Jurkat, Clone E6-1 (cell line): ENCODE data around the gene BHLHE23.
A peak's percentile ranks its signal among the peaks of the same experiment; 100 is the strongest.

Source experiments
- DNase-seq: peaks from one replicate; pipeline ENCODE4 v3.0.0-alpha.2; 2011; ENCODE audit warnings: low read depth, low spot score
- H3K4me3 ChIP-seq: 2 replicates; pipeline ENCODE4 v1.5.1; 2011; ENCODE audit warnings: mild to moderate bottlenecking, low read length, control low read depth, moderate library complexity

The BHLHE23 gene

DNA sequence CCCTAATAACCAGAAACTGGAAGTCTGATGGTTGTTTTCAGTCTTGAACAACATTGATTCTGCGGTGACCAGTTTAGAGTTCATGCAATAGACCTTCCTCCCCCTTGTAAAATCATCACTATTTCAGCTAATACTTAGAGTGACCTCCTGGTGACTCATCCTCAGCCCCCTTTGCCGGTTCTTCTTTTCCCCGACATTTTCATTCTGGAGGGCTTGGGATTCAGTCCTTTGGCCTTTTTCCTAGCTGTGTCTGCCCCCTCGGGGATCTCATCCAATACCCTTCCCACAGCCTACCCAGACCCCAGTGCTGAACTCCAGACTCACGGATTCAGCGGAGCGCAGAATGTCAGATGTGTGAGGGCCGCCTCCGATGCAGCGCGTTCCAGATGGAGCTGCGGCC is 7.5 kb upstream of the BHLHE23 start:
- no peak overlapping the region for H3K4me3 ChIP-seq

DNA sequence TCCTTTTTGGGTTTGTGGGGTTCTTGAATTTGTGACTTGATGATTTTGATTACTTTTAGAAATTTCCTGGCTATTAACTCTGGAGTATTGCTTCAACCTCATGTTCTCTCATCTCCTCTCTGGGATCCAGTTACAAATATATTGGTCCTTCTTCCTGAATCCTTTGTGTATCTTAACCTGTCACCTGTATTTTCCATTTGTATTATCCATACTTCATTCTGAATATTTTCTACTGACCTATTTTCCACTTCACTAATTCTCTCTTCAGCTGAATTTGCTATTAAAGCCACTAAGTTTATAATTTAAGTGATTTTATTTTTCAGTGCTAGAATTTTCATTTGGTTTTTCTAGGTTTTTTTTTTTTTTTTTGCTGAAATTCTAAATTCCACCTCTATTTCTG is 6.4 kb upstream of the BHLHE23 start:
- no peak overlapping the region for H3K4me3 ChIP-seq
- DNase-seq: no peak

More for the DNA sequence above, 7.5 kb upstream of the BHLHE23 start:
- DNase-seq: no peak

DNA sequence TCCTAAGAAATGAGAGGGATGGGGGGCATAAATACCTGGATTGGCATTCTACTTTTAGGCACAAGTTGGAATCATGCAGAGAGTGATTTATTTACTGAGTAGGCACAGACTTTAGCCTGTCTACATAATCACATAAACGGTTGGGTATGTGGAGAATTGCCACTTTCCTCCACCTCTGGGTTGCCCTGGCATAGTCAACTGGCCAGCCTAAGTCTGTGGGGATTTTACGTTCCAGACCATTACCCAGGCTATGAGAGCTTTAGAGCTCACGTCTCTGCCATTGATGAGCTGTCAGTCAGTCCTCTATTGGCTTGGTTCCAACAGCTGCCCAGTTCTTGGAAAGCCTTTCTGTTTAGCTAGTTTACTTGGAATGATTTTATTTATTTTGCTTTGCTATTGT is 5.0 kb upstream of the BHLHE23 start:
- no peak for DNase-seq
- no peak overlapping the region for H3K4me3 ChIP-seq

DNA sequence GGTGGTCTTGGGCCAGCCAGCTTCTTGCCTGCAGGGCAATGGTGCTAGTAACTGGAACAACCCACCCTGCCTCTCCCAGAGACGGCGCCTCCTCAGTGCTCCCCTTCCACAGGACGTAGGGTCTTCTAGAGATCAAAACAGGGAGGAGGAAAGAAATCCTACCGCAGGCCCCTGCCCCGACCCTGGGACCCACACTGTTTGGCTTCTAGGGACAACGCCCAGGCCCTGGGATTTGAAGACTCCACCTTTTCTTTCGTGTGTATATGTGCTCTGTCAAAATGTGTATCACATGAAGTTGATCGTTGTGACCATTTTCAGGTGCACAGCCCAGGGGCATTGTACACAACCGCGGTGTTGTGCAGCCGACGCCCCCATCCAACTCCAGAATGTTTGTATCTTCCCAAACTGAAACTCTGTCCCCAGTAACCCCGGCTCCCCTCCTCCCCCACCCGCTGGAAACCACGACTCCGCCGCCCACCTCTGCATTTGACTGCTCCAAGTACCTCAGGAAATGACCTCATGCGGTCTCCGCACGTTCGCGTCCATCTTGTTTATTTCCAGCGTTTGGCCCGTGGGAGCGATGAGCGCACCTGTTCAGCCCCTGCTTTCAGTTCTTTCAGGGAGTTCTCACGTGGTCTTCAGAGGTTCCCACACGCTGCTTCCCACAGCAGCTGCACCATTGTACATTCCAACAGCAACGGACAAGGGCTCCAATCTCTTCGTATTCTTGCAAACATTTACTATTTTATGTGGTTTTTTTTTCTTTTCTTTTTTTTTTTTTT is 3.4 kb upstream of the BHLHE23 start:
- DNase-seq: peak; percentile 100
- H3K4me3 ChIP-seq: peak overlapping the region; percentile 83

DNA sequence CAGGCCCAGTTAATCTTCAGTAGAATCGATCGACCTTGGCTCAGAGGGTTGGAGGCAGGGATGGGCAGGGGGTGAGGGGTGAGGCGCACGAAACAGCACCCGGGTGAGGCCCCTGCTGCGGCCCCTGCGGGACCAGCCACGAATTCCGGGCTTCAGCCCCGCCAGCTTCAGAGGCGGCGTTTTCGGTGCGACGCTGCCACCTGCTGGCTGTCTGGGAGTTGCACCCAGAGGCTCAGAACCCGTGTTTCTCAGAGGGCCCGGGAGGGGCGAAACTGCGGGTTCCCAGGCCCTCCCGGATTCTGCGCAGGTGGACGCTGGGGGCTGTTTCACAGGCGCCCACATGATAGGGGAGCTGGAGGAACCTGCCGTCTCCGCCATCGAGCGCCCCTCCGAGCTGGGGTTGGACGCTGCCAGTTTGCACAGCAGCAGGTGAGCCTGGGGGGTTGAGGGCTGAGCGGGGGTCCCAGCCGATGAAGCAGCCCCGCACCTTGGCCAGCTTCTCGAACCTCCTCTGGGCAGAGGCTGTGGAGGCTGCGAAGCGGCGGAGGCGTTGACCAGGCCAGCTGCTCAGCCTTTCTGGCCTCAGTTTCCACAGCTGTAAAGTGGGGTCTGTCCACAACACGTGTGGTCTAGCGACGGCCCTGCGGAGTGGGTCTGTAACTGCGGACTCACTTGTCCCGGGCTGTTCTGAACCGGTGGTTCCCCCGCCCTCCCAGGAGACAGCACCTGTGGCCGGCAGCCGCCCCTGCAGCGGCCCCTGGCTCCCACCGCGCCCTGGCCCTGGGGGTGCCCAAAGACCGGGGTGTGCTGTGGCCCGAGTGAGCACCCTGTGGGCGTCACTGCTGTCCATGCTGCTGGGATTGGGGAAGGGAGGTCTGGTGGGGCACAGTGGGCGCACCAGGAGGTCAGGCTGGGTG is 2.5 kb upstream of the BHLHE23 start:
- peak; percentile 83 for DNase-seq
- H3K4me3 ChIP-seq: peak overlapping the region; percentile 83

DNA sequence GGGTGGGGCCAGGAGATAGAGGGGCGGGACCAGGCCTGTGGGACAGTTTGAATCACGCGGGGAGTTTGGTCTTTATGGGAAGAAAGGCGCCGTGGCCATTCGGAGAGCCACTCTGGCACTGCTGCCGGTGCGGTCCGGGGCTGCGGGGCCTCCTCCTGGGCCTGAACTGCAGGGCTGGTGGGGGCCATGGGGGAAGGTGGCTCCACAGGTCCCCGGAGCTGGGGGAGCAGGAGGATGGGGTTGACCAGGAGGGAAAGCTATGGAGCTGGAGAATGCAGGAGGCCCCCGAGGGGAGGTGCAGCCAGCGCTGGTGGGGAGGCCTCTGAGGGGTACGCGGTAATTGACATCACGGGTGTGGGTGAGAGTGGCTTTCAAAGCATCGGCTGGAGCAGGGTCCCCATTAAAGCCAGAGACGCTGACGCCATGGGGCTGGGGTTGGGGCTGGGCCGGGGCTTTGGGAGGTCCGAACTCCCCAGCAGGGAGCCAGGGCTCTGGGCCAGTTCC is 1.8 kb upstream of the BHLHE23 start:
- H3K4me3 ChIP-seq: peak overlapping the region; percentile 83
- no peak for DNase-seq

DNA sequence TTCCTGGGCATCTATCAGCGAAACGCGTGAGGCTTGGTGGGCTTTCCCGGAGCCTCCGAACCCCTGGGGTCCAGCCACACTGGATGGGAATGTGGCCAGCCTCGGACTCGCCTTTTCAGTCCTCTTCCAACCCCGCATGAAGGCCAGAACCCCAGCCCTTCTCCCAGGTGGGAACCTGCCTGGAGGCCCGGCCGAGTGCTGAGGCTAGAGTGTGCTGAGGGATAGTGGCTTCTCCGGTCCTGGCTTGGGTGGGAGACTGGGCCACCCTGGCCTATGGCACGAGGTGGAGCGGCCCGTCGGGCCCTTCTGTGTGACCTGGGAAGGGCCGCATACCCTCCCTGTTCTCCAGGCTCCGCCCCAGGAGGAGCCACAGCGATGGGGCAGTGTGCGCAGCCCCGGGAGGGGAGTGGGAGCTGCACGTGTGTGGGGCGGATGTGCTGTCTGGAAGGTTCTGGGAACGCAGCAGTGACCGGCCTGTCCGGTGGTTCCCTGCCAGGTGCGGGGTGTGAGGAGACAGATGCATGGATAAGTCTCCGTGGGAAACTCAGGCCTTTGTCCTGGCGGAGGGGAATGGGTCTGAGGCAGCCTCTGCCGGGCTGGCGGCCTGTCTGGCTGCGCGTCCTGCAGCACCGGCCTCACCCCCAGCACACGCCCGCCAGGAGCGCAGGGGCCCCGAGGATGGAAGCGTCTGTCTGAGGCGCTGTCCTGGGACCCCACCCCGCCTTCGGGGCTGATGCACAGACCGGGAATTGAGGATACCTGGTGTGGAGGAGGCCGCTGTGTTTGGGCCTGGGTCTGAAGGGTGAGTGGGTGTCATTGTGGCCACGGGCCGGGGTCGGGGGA is 1.1 kb upstream of the BHLHE23 start:
- H3K4me3 ChIP-seq: peak overlapping the region; percentile 83
- DNase-seq: peak; percentile 41

DNA sequence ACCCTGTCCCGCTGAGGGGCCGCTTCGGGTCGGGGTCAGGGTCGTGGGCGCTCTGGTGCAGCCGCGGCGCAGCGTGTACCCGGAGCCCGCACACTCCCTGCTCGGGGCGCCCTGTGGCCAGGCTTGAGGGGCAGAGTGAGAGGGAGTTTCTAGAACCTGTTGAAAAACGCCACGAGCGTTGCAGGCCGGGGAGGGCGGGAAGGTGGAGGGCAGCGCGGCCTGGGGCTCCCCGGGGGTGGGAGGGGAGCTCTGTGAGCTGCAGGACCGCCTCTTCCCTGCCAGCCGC is 539 bp upstream of the BHLHE23 start:
- H3K4me3 ChIP-seq: peak overlapping the region; percentile 83
- no peak for DNase-seq

DNA sequence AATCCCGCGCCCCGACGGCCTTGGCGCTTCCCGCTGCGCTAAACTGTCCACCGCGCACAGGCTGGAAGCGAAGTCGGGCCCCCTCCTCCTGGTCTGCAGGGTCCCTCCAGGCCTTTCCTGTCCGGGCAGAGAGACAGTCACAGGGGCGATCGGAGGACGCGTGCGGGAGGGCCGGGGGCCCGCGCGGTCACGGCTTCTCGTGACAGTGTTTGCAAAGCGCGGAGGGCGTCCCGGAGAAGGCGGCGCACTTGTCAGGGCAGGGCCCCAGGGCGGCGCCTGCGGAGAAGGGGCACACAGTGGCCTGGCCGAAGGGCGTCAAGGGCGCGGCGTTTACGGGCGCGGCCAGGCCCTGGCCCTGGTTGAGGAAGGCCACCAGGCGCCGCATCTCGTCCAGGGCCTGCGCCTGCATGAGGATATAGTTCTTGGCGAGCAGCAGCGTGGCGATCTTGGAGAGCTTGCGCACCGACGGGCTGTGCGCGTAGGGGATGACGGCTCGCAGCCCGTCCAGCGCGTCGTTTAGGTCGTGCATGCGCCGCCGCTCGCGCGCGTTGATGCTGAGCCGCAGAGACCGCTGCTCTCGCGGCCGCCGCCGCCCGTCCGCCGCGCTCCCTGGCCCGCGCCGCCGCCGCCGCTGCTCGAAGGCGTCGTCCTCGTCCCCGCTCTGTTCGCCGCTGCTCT is 763 bp downstream of the BHLHE23 start:
- H3K4me3 ChIP-seq: peak overlapping the region; percentile 83

DNA sequence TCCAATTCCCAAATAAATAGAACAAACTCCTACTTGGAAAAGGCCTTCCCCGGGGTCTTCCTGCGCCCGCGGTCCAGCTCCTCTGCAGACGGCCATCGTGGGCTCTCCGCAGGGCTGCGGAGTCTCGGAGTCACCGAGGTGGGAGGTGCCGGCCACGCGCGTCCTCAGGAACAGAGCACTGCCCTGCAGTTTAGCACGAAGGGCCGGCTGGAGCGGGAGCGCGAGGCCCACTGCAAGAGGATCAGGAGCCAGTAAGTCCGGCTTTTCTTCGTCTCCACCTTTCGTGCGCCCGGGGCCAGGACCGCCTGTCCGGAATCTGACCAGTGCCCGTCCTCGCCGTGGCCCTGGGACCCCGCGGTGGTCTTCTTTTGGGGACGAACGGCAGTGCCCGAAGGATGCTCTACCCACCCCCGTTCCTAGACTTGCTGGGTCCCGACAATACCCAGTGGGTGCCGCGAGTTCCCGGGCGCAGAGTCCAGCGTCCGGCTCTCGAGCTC is 1.4 kb downstream of the BHLHE23 start:
- no peak overlapping the region for H3K4me3 ChIP-seq
- no peak for DNase-seq

More for the DNA sequence above, 763 bp downstream of the BHLHE23 start:
- no peak for DNase-seq

DNA sequence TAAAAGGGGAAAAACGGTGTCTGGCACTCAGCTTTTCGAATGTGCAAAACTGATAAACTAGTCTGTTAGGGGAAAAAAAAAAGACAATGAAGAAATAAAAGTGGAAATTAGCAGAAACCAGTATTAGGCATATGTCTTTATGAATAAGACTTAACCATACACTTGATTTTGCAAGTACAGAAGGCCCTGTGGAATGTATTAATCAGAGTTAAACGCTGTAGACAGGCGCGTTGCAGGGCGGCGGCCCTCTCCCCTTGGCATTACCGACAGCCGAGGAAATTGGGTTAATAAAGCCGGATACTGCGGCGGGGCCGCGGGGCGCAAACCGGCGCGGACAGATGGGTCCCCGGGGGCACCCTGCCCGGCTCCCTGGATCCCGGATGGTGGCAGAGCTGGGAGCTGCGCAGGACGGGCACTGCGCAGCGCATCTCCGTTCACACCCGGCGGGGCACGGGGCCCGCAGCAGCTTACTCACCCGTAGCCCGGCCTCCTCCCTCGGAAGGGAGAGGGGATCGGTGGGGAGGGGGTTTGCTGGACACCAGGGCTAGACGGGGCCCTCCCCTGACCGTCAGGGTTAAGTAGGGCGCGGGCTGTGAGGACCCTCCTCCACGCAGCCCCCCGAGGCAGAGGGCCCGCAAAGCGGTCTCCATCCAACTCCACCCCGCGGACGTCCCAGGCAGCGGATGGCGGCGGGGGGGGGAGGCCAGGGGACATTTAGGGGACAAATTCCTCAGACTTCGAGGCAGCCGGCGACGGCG is 2.0 kb downstream of the BHLHE23 start:
- no peak overlapping the region for H3K4me3 ChIP-seq
- no peak for DNase-seq

DNA sequence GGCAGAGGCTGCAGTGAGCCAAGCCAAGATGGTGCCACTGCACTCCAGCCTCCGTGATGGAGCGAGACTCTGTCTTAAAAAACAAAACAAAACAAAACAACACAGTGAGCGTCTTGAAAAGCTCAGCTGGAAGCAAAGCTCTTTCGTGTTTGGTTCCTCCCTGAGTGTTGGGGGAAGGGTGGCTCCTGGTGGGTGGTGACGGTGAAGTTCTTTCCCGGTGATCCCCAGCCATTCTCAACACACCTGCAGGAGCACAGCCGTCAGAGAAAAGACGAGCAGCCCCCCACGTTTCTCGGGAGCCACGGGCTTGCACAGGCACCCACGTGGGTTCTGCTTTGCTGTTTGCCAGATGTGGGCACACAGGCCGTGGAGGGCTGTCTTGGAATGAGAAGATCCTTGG is 3.2 kb downstream of the BHLHE23 start:
- no peak overlapping the region for H3K4me3 ChIP-seq

DNA sequence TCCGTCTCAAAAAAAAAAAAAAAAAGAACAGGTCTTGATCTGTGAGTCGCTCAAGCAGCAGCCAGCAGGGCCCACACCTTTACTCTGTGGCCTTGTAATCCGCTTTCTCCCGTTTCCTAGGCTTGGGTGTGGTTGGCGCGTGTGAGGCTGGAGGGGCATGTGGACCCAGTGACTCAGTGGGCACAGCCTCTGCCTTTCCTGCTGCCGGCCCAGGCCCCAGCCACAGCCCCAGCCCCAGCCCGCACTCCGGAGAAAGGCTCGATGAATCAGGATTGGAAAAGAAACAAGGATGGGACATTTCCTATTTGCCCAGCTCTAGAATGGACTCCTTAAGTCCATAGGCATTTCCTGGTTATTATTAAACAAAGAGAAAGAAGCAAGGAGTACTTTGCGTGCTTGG is 4.3 kb downstream of the BHLHE23 start:
- no peak for DNase-seq
- no peak overlapping the region for H3K4me3 ChIP-seq

More for the DNA sequence above, 3.2 kb downstream of the BHLHE23 start:
- no peak for DNase-seq

DNA sequence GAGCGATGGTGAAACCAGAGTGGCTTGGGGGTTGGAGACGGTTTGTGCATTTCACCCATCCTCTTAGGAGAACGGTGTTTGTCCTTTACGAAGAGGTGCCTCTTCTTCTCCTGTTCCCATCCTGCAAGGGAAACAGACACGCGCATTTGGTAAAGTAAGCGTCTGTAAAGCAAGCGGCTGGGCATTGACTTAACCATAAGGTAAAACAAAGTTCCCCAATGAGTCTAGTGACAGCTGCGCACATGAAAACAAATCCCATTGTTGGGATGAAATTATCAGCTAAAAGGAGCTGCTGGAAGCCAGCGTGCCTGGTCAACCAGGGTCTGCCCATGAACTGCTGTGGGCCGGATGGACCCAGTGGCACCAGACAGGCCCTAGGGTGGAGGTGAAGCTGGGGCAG is 5.8 kb downstream of the BHLHE23 start:
- DNase-seq: no peak
- H3K4me3 ChIP-seq: no peak overlapping the region

DNA sequence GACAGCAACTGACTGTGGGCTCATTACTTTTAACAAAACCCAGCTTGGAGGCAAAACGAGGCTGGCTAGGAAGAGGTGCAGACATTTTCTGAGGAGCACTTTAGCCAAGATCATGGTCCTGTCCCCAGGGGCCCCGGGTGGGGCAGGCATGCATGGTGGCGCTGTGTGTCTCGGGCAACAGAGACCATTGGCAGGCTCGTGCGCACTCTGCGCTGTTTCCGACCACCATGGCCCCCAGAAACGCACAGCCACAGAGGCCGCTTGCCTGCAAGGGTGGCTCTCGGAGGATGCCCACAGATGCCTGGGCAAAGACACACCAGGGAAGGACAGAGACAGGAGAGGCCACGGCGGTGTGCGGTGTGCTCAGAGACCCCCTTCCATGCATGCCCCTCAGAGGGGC is 6.7 kb downstream of the BHLHE23 start:
- no peak overlapping the region for H3K4me3 ChIP-seq
- DNase-seq: no peak

DNA sequence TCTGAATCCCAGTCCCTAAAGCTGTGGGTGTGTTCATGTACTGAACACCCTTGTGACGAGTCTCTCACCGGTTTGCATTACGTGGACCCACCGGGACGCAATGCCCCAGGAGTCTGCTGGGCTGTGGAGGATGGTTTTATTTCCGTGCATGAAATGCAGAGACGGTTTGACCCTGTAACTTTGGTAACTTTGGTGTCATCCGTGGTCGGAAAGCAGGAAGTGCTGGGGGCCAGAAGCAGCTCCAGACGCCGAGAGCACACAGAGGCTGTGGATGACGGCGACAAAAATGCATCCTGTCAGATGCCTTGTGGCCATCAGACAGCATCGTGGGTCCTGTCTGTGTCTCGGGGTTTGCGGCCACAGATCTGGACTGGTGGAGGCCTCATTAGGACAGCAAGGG is 7.2 kb downstream of the BHLHE23 start:
- no peak overlapping the region for H3K4me3 ChIP-seq
- peak; percentile 58 for DNase-seq

DNA sequence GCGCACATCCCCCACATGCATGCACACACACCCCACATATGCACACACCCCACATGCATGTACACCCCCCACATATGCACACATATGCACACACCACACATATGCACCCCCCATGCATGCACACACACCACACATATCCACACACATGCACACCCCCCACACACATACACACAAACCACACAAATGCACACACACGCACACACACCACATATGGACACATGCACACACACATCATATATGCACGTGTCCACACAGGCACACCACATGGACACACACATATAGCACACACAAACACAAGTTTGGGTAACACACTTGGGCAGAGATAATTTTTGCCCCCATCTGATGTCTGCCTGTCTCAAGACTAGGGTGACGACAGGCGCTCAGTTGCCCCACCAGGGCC is 8.3 kb downstream of the BHLHE23 start:
- no peak for DNase-seq
- no peak overlapping the region for H3K4me3 ChIP-seq

DNA sequence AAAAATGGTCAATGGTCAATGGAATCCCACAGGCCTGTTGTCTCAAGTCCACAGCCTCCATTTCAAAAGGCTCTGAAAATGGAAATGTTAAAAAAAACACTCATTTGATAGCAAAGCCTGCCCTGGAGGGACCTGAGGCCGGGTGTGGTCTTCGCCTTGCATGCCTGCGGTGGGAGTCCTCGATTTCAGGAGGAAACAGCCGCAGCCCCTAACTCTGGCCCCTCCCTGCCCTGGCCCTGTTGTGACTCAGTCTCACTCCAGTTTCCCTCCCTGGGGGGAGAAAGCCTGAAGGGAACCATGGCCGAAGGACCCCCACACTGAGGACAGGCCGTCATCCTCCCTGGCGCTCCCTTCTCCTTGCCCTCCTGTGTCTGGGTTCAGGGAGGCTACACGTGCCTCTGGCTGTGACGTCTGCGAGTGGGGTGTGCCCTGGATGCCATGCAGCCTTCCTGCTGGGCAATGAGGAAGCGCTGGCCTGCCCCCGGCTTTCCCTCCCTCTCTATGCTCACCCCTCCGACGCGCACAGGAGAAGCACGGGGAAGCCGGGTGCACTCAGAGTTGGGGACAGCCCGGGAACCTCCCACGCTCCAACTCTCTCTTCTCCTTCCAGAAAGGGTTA is 9.2 kb downstream of the BHLHE23 start:
- DNase-seq: no peak
- no peak overlapping the region for H3K4me3 ChIP-seq
